HG03469 (cell line): ENCODE data around the gene TBC1D2B.
A peak's percentile ranks its signal among the peaks of the same experiment; 100 is the strongest.

Experiments
- ATAC-seq: cut with Tn5 transposase; IDR thresholded peaks from one replicate; pipeline ENCODE4 v1.9.1; 2021; ENCODE audit warnings: mild to moderate bottlenecking, moderate library complexity, moderate number of reproducible peaks; ENCODE audit not compliant: unreplicated experiment

TBC1D2B gene

GRCh38 chr15:78075490-78076230 lies 1.9 kb downstream of the TBC1D2B start:
- ATAC-seq: no peak

- no peak for ATAC-seq
Observed at GRCh38 chr15:78073046-78073787, 4.3 kb downstream of the TBC1D2B start.

GRCh38 chr15:78072080-78072892 lies 5.2 kb downstream of the TBC1D2B start:
- ATAC-seq: no peak

- ATAC-seq: no peak
Observed at GRCh38 chr15:78071383-78071782, 6.1 kb downstream of the TBC1D2B start.

- no peak for ATAC-seq
Observed at GRCh38 chr15:78070049-78070700, 7.3 kb downstream of the TBC1D2B start.

GRCh38 chr15:78069462-78070029 lies 8.0 kb downstream of the TBC1D2B start:
- no peak for ATAC-seq

- ATAC-seq: no peak
Observed at GRCh38 chr15:78069052-78069414, 8.5 kb downstream of the TBC1D2B start.

GRCh38 chr15:78067328-78068228 lies 9.9 kb downstream of the TBC1D2B start:
- ATAC-seq: no peak

- ATAC-seq: peak; percentile 42
Observed at GRCh38 chr15:78065973-78066946, 11.3 kb downstream of the TBC1D2B start.

- no peak for ATAC-seq
Observed at GRCh38 chr15:78065284-78065872, 12.1 kb downstream of the TBC1D2B start.

GRCh38 chr15:78064544-78064943 lies 13.0 kb downstream of the TBC1D2B start:
- no peak for ATAC-seq

GRCh38 chr15:78063970-78064385 lies 13.5 kb downstream of the TBC1D2B start:
- ATAC-seq: no peak

GRCh38 chr15:78063217-78063616 lies 14.3 kb downstream of the TBC1D2B start:
- ATAC-seq: no peak

- ATAC-seq: no peak
Observed at GRCh38 chr15:78061963-78062427, 15.5 kb downstream of the TBC1D2B start.

GRCh38 chr15:78060232-78060631 lies 17.3 kb downstream of the TBC1D2B start:
- ATAC-seq: no peak

- no peak for ATAC-seq
Observed at GRCh38 chr15:78059110-78059839, 18.2 kb downstream of the TBC1D2B start.

GRCh38 chr15:78058401-78058935 lies 19.0 kb downstream of the TBC1D2B start:
- ATAC-seq: no peak
